Endodermal cell (in vitro differentiated cells): ENCODE results near the gene TRIM9. TPM values are rescaled to one million over a fixed set of nuclear protein-coding genes. Genes with fewer than 3 reads are reported as not detected.
A peak's percentile ranks its signal among the peaks of the same experiment; 100 is the strongest.

Source experiments
- DNase-seq: peaks from one replicate; pipeline ENCODE4 v3.0.0-alpha.2; 2017
- H3K27ac ChIP-seq: 2 replicates; pipeline ENCODE4 v1.5.1; 2013; ENCODE audit warnings: mild to moderate bottlenecking, low read depth, low read length, moderate library complexity
- H3K27me3 ChIP-seq: 2 replicates; pipeline ENCODE4 v1.6.1; 2013; ENCODE audit warnings: mild to moderate bottlenecking, low read length, moderate library complexity; ENCODE audit not compliant: insufficient read depth, control insufficient read depth, poor library complexity, severe bottlenecking
- H3K36me3 ChIP-seq: 2 replicates; pipeline ENCODE4 v1.7.0; 2013; ENCODE audit warnings: mild to moderate bottlenecking, low read length, moderate library complexity; ENCODE audit not compliant: control insufficient read depth, insufficient read depth
- H3K4me1 ChIP-seq: one replicate; pipeline ENCODE4 v1.7.0; 2013; ENCODE audit warnings: low read length; ENCODE audit not compliant: control insufficient read depth, insufficient read depth
- H3K4me3 ChIP-seq: 2 replicates; pipeline ENCODE4 v1.5.1; 2013; ENCODE audit warnings: mild to moderate bottlenecking, low read length, moderate library complexity
- H3K9ac ChIP-seq: 2 replicates; pipeline ENCODE4 v1.6.1; 2013; ENCODE audit warnings: mild to moderate bottlenecking, low read length, moderate library complexity; ENCODE audit not compliant: poor library complexity, severe bottlenecking; ENCODE audit errors: extremely low read depth
- H3K9me3 ChIP-seq: 2 replicates; pipeline ENCODE4 v1.6.1; 2013; ENCODE audit warnings: mild to moderate bottlenecking, low read length, moderate library complexity; ENCODE audit not compliant: control insufficient read depth
- H3K27ac Mint-ChIP-seq: 2 replicates; pipeline ENCODE4 v1.8.0; 2020; ENCODE audit warnings: mixed read lengths
- H3K27me3 Mint-ChIP-seq: 2 replicates; pipeline ENCODE4 v1.8.0; 2021; ENCODE audit warnings: mild to moderate bottlenecking, mixed read lengths; ENCODE audit not compliant: insufficient read depth
- H3K36me3 Mint-ChIP-seq: 2 replicates; pipeline ENCODE4 v1.8.0; 2020; ENCODE audit warnings: low read depth, mixed read lengths
- H3K4me1 Mint-ChIP-seq: 2 replicates; pipeline ENCODE4 v1.8.0; 2020; ENCODE audit warnings: mixed read lengths
- H3K4me3 Mint-ChIP-seq: 2 replicates; pipeline ENCODE4 v1.8.0; 2020; ENCODE audit warnings: mild to moderate bottlenecking, moderate library complexity, mixed read lengths
- H3K9me3 Mint-ChIP-seq: 2 replicates; pipeline ENCODE4 v1.8.0; 2020; ENCODE audit warnings: mild to moderate bottlenecking, mixed read lengths
- CTCF ChIP-seq: fragments of 200-600 bp; sonication (generic); conservative IDR thresholded peaks from 2 replicates; pipeline ENCODE4 v1.5.0; 2021; ENCODE audit warnings: antibody characterized with exemption, mild to moderate bottlenecking
- WGBS, 2 experiments: methylation state at CpG; one replicate each; pipeline versions ENCODE4 v1.1.5 to v1.1.7; 2013; ENCODE audit warnings: missing lambda C conversion rate in 2 of 2, mixed read lengths in 1 of 2; ENCODE audit not compliant: insufficient coverage in 1 of 2, insufficient read length in 1 of 2; 5-methylcytosine and 5-hydroxymethylcytosine counted together
- total RNA-seq, 2 donors: library from RNA; stranded (reverse); fragmentation: NEBNext Ultra II Directional in 1 of 2; extraction: Animal tissue kit (Norgen Biotek cat#: 25700) in 1 of 2; gene quantifications; 2 replicates in 1 of 2; 3 replicates in 1 of 2; pipeline ENCODE4 v1.2.1, GENCODE V29; 2021

The TRIM9 gene
- total RNA-seq, 2 donors from 2014 or later: 0.81 to 0.82 TPM

GRCh38 chr14:50935126-50936015, 159.5 kb downstream of the TRIM9 start:
- H3K36me3 Mint-ChIP-seq: peaks cover 17% of the 10 kb centered on the region
- H3K27ac ChIP-seq: no peak overlapping the region
- H3K9me3 ChIP-seq: no peaks in the 10 kb centered on the region
- peaks cover 12% of the 10 kb centered on the region for H3K4me1 Mint-ChIP-seq
- H3K9me3 Mint-ChIP-seq: no peaks in the 10 kb centered on the region
- H3K4me1 ChIP-seq: no peaks in the 10 kb centered on the region
- no peak overlapping the region for H3K27ac Mint-ChIP-seq
- H3K27me3 Mint-ChIP-seq: no peaks in the 10 kb centered on the region
- H3K9ac ChIP-seq: no peak overlapping the region
- no peak overlapping the region for H3K4me3 Mint-ChIP-seq
- no peak for DNase-seq
- H3K36me3 ChIP-seq: no peaks in the 10 kb centered on the region
- no peaks in the 10 kb centered on the region for H3K27me3 ChIP-seq
- no peak overlapping the region for H3K4me3 ChIP-seq
- 79 to 89% methylated on average over 4 to 5 of the region's 5 CpGs for WGBS, 2 experiments
- no peak for TF ChIP-seq CTCF

DNA sequence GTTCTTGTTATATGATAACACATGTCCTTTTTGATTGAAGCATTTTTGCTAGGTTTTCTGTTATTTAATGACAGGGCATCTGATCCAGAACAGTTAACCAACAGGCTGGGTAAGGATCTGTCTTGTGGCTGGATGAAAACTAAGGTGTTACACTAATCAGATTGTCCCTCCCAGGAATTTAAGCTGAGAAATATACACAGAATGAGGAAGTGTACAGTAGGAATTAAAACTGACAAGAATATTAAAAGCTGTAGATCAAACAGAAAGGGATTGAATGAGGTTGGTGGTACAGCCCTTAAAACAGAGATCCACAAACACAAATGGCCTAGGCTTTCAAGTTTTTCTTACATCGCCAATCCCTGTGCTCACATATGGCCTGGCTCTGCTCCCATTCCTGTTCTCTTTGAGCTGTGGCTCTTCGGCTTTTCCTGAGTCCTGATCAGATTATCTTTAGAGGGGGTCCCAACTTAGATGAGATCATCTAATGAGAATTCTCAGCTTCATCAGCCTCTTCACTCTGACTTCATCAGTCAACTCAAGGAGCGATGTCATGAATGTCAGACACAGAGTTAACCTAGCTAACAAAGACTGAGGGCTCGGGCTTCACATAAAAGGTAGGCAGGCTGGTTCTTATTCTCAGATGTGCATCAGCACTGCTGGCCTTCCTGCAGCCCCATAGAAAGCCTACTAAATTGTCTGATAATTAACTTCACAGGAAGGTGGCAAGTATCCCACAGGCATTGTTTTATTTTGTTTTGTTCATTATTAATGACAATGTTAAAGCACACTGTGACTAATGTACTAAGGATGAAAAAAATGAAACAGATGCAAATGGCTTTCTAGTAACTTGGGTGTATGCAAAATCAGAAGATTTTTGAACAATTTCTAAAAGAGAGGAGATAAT, 162.1 kb downstream of the TRIM9 start:
- Histone ChIP-seq H3K4me1 (no peaks in the 10 kb centered on the region), H3K36me3 (no peaks in the 10 kb centered on the region), H3K4me3 (no peak overlapping the region), H3K9ac (no peak overlapping the region), H3K27me3 (no peaks in the 10 kb centered on the region), H3K27ac (no peak overlapping the region), H3K9me3 (no peaks in the 10 kb centered on the region)
- Mint-ChIP-seq H3K36me3 (peaks cover 28% of the 10 kb centered on the region), H3K27me3 (no peaks in the 10 kb centered on the region), H3K9me3 (no peaks in the 10 kb centered on the region), H3K4me1 (peaks cover 12% of the 10 kb centered on the region), H3K4me3 (no peak overlapping the region), H3K27ac (peak overlapping the region; percentile 70)
- no peak for TF ChIP-seq CTCF
- 85 to 92% methylated on average over 4 of the region's 4 CpGs for WGBS, 2 experiments
- DNase-seq: no peak

GRCh38 chr14:50932156-50932555, 162.7 kb downstream of the TRIM9 start:
- Histone ChIP-seq H3K4me3 (no peak overlapping the region), H3K27me3 (no peaks in the 10 kb centered on the region), H3K9me3 (no peaks in the 10 kb centered on the region), H3K4me1 (no peaks in the 10 kb centered on the region), H3K36me3 (no peaks in the 10 kb centered on the region), H3K27ac (no peak overlapping the region), H3K9ac (no peak overlapping the region)
- Mint-ChIP-seq H3K27ac (no peak overlapping the region), H3K36me3 (peaks cover 28% of the 10 kb centered on the region), H3K9me3 (no peaks in the 10 kb centered on the region), H3K4me3 (no peak overlapping the region), H3K27me3 (no peaks in the 10 kb centered on the region), H3K4me1 (peaks cover 12% of the 10 kb centered on the region)
- WGBS, 2 experiments: 90 to 100% methylated on average over 1 of the region's 1 CpG
- DNase-seq: no peak
- no peak for TF ChIP-seq CTCF
